LNCAP (cell line): ENCODE results near the gene ADARB2.

ENCODE experiments used
- CTCF ChIP-seq: fragments of 450-650 bp; IDR thresholded peaks from 2 replicates; pipeline ENCODE4 v1.5.1; 2017; ENCODE audit warnings: mild to moderate bottlenecking

The ADARB2 gene

GRCh38 chr10:1268831-1269230, 468.5 kb downstream of the ADARB2 start:
- TF ChIP-seq CTCF: no peak

GRCh38 chr10:1267568-1267967, 469.8 kb downstream of the ADARB2 start:
- no peak for TF ChIP-seq CTCF

GRCh38 chr10:1267148-1267547, 470.2 kb downstream of the ADARB2 start:
- TF ChIP-seq CTCF: no peak

GRCh38 chr10:1266033-1266802, 471.1 kb downstream of the ADARB2 start:
- TF ChIP-seq CTCF: no peak

DNA sequence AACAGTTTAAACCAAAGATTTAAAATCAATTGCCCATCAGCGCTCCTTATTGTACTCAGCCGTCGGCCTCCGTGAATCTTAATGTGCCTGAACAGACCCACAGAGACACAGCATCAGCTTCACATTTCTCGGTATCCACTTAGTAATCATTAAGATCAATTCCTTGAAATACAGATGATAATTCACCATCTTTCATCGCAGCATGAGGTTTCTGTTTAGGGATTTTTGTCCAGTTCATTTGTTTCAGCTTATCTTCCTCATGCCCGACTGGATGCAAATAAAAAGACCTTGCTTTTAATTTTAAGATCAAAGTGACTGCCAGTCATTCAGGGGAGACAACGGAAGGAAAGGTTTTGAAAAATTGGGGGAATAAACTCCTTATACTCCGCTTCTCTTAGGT, 473.3 kb downstream of the ADARB2 start:
- no peak for TF ChIP-seq CTCF

GRCh38 chr10:1257274-1257673, 480.1 kb downstream of the ADARB2 start:
- no peak for TF ChIP-seq CTCF

GRCh38 chr10:1256432-1256725, 480.9 kb downstream of the ADARB2 start:
- no peak for TF ChIP-seq CTCF
